Ishikawa (cell line): ENCODE measurements around the gene TARBP2.

Experiments
- CEBPB ChIP-seq: IDR thresholded peaks from 2 replicates; pipeline ENCODE4 v1.6.1; 2012
- CREB1 ChIP-seq: IDR thresholded peaks from 2 replicates; pipeline ENCODE4 v1.6.1; 2012; ENCODE audit warnings: low read depth
- EGR1 ChIP-seq: IDR thresholded peaks from 2 replicates; pipeline ENCODE4 v1.6.1; 2012
- EP300 ChIP-seq: IDR thresholded peaks from 2 replicates; pipeline ENCODE4 v1.6.1; 2012; ENCODE audit warnings: borderline replicate concordance
- FOXM1 ChIP-seq: IDR thresholded peaks from 2 replicates; pipeline ENCODE4 v1.6.1; 2012; ENCODE audit warnings: low read depth, borderline replicate concordance
- MAX ChIP-seq: IDR thresholded peaks from 2 replicates; pipeline ENCODE4 v1.6.1; 2012
- NFIC ChIP-seq: IDR thresholded peaks from 2 replicates; pipeline ENCODE4 v1.6.1; 2012
- RAD21 ChIP-seq: IDR thresholded peaks from 2 replicates; pipeline ENCODE4 v1.6.1; 2012; ENCODE audit warnings: low read depth
- REST ChIP-seq: IDR thresholded peaks from 2 replicates; pipeline ENCODE4 v1.6.1; 2012; ENCODE audit warnings: low read depth, mild to moderate bottlenecking
- TAF1 ChIP-seq: IDR thresholded peaks from 2 replicates; pipeline ENCODE4 v1.6.1; 2012; ENCODE audit warnings: low read depth, mild to moderate bottlenecking
- TCF12 ChIP-seq: IDR thresholded peaks from 2 replicates; pipeline ENCODE4 v1.6.1; 2012; ENCODE audit warnings: low read depth
- TEAD4 ChIP-seq: IDR thresholded peaks from 2 replicates; pipeline ENCODE4 v1.6.1; 2012
- USF1 ChIP-seq: IDR thresholded peaks from 2 replicates; pipeline ENCODE4 v1.6.1; 2012
- YY1 ChIP-seq: IDR thresholded peaks from 2 replicates; pipeline ENCODE4 v1.6.1; 2012; ENCODE audit warnings: low read depth
- ZBTB7A ChIP-seq: IDR thresholded peaks from 2 replicates; pipeline ENCODE4 v1.6.1; 2012; ENCODE audit warnings: low read depth

Gene TARBP2

GRCh38 chr12:53482626-53483168, 18.4 kb upstream of the TARBP2 start:
- TF ChIP-seq ZBTB7A (no peak), MAX (no peak), RAD21 (no peak), TAF1 (no peak), EP300 (no peak), TCF12 (no peak), EGR1 (no peak), TEAD4 (no peak), CREB1 (no peak), REST (no peak), NFIC (no peak), CEBPB (no peak), FOXM1 (no peak), YY1 (no peak), USF1 (no peak)

GRCh38 chr12:53483225-53483978, 17.7 kb upstream of the TARBP2 start:
- TF ChIP-seq EGR1, result no peak
- TF ChIP-seq TAF1, result no peak; the same call in 1 of the 2 replicates
- no peak for TF ChIP-seq TCF12
- no peak; the same call in 1 of the 2 replicates for TF ChIP-seq EP300
- TF ChIP-seq CEBPB, result no peak
- TF ChIP-seq USF1, result no peak
- TF ChIP-seq YY1, result no peak
- TF ChIP-seq FOXM1, result no peak
- TF ChIP-seq CREB1, result no peak
- no peak for TF ChIP-seq RAD21
- no peak for TF ChIP-seq NFIC

- no peak; the same call in 1 of the 2 replicates for TF ChIP-seq TAF1
- TF ChIP-seq MAX, result 0 out of 2 replicates have a peak, but pooled peaks have one; percentile 13
These were observed 17.1 kb upstream of the TARBP2 start for GRCh38 chr12:53483979-53484377.

- no peak for TF ChIP-seq CREB1
- TF ChIP-seq YY1, result no peak
- TF ChIP-seq FOXM1, result no peak
- TF ChIP-seq TEAD4, result no peak
- TF ChIP-seq REST, result no peak
- no peak for TF ChIP-seq TCF12
- TF ChIP-seq CEBPB, result no peak
- no peak for TF ChIP-seq RAD21
- no peak for TF ChIP-seq NFIC
- TF ChIP-seq TAF1, result no peak
These were observed 16.2 kb upstream of the TARBP2 start for GRCh38 chr12:53484686-53485575.

GRCh38 chr12:53485955-53486735, 14.9 kb upstream of the TARBP2 start:
- TF ChIP-seq TCF12 (no peak), NFIC (no peak), TAF1 (no peak), CEBPB (no peak), MAX (no peak), CREB1 (no peak), EP300 (no peak), EGR1 (no peak), RAD21 (no peak), ZBTB7A (no peak)
